AML-193 (cell line): ENCODE data around the gene POU4F1.
"Not testable (repeated sequence)": the region's sequence is repeated elsewhere in the genome, so short reads cannot be mapped to it uniquely, and the experiment has no call there.

Source experiments
- DNase-seq, 2 experiments: peaks; one replicate each; lab custom pipeline; 2025; lab: John Stamatoyannopoulos, UW

POU4F1 gene, protein sequence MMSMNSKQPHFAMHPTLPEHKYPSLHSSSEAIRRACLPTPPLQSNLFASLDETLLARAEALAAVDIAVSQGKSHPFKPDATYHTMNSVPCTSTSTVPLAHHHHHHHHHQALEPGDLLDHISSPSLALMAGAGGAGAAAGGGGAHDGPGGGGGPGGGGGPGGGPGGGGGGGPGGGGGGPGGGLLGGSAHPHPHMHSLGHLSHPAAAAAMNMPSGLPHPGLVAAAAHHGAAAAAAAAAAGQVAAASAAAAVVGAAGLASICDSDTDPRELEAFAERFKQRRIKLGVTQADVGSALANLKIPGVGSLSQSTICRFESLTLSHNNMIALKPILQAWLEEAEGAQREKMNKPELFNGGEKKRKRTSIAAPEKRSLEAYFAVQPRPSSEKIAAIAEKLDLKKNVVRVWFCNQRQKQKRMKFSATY

DNA sequence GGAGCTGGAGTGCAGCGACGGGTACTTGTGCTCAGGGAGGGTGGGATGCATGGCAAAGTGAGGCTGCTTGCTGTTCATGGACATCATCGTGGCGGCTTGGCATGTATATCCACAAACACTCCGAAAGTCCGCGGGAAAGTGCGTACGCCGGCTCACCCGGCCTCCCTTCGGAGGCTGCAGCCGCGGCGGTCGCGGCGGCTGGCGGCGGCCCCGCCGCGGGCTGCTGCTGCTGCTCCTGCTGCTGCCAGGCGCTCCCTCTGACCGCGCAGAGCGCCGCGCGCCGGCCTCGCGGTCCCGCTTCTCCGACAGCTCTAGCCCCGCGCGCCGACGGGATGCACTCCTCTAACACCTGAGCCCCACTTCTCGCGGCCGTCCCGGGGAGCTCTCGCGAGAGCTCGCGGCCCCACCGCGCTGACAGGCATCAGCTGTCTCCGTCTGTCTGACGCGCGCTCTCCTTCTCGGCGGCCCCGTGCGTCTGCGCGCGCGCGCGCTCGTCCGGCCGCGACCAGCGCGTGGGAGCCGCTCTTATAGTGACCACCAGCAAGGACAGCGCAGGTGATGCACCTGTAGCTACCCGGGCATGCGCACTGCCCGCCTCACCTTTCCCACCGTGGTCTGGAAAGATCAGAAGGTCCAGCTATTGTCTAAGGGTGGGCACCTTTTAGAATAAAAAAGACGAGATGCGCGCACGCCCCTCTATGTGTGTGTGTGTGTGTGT lies at the start of gene POU4F1:
Gene POU4F1, minus strand, starts transcription at position 313 of the 718 bp plus-strand sequence. Its CDS starts 226 bp downstream, at position 87.
- DNase-seq: no peak

DNA sequence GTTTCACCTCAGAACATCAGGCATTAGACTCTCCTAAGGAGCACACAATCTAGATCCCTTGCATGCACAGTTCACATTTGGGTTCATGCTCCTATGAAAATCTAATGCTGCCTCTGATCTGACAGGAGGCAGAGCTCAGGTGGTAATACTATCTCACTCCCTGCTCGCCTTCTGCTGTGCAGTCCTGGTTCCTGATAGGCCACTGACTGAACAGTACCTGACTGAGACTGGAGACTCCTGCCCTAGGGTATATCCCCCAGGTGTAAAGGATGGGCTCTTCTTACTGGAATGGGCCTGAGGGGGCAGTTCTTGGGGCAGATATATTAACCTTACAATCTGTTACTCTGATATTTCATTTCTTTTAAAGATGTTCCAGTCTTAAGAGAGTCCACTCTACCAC lies 49.3 kb upstream of the POU4F1 start:
- no peak for DNase-seq

DNA sequence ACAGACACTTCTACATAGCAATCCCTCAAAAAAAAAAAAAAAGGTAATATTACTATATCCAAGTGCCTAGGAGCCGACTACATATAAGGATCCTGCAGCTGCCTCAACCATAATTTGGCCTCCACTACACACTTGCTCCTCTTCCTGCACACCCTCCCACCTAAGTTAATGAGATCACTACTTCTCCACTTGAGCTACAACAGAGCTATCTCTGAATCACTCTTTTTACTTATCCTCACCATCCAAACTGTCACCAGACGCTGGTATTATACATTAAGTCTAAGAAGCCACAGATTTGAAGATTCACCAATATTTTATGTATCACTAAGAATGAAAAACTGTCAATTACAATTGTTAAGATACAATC lies 47.3 kb upstream of the POU4F1 start:
- DNase-seq: no peak

DNA sequence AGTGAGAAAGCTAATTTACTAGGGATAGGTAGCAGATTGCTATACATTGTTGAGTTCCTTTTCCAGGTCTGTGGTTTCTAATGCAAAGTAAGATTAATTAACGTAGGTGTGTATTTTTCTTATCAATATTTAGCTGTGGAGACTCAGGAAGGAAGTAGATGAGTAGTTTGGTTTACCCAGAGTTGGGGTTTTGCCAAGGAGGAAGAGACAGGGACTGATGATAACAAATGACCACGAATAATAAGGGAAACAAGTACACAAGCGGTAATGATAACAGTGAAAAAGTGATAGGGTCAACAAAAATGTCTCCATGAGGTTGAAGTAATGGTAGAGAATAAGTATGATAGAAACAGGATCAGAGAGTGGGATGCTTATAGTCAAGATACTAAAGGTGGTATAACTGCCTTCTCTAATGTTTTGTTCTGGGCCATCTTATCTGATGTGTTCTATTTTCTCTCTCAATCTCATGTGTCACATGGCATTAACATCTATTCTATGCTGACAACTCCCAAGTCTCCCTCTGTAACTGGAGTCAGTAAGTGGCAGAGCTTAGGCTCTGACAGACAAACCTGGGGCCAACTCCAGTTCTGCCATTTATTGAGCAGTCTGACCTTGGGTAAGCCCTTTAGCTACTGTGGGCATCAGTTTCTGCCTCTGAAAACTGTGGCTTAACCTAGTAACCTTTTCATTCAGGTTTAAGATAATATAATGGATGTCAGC lies 46.8 kb upstream of the POU4F1 start:
- DNase-seq: no peak

DNA sequence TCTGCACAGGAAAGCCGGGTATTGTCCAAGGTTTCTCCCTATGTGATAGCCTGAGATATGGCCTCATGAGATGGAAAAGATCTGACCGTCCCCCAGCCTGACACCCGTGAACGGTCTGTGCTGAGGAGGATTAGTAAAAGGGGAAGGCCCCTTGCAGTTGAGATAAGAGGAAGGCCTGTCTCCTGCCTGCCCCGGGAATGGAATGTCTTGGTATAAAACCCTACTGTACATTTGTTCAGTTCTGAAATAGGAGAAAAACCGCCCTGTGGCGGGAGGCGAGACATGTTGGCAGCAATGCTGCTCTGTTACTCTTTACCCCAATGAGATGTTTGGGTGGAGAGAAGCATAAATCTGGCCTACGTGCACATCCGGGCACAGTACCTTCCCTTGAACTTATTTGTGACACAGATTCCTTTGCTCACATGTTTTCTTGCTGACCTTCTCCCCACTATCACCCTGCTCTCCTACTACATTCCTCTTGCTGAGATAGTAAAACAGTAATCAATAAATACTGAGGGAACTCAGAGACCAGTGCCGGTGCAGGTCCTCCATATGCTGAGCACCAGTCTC lies 43.8 kb upstream of the POU4F1 start:
- DNase-seq: not testable (repeated sequence)

DNA sequence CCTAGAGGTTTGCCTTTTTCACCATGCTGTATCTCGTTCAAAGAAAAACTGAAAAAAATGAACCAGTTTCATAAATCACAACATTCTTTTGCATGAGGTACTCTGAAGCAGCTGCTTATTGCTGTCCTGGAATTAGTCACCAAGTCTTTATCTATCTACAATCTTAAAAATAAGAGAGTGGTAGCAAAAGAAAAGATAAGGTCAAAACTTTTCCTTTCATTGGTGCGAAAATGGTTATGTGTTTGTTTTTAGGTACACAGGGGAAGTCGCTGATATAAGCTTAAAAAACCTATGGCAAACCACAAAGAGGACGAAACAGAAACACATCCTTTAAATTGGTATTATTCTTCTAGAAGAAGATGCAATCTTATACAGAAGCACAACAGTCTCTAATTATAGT lies 34.9 kb upstream of the POU4F1 start:
- no peak for DNase-seq

DNA sequence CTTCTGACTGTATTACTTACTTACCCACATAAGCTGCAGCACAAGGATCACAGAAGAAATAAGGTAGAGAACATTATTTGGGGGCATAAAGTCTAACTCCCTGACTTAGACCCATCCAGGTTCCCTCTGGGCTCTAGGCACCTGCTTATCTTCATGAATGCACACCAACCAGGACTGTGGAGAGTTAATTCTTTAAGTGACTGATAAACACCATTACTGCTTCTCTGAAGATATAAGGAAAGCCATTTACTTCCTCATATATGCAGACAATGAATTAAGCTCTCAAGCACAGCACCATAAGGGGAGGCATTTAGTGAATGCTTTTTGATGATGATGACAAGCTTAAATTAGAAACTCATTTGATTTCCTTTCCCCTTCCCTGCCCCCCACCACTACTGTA lies 33.1 kb upstream of the POU4F1 start:
- no peak for DNase-seq

DNA sequence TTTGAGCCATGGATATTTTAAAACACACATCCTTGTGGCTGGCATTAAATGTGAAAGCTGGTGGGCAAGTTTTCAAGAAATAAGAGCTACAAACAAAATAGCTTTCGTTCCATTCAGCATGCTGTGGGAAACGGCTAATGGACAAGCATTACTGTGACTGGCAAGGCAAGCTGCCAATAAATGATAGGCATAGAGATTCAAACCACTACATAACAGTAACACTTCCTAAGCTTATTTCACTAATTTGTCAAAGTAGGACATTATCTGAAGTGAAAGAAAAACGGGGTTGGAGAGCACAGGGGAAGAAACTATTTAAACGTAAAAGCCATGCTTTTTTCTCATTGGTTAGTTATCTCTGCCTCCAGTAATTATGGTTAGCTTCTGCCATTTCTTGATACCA lies 29.6 kb upstream of the POU4F1 start:
- no peak for DNase-seq

DNA sequence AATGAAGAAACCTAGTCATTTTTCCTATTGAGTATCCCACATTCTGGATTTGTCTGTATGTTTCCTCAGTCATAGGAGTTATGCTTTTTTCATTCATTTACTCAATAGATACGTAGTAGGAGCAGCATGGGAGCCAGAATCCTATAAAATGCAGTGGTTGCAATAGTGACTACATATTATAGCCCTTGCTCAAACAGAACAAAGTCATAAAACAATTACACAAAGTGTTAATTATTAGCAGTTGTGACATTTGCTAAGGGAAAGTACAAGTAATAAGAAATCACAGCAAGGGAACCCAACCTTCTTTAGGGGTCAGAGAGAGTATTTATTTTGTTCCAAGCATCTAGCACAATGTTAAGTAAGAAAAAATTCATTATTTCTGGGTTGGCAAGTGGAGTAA lies 27.7 kb upstream of the POU4F1 start:
- no peak for DNase-seq

DNA sequence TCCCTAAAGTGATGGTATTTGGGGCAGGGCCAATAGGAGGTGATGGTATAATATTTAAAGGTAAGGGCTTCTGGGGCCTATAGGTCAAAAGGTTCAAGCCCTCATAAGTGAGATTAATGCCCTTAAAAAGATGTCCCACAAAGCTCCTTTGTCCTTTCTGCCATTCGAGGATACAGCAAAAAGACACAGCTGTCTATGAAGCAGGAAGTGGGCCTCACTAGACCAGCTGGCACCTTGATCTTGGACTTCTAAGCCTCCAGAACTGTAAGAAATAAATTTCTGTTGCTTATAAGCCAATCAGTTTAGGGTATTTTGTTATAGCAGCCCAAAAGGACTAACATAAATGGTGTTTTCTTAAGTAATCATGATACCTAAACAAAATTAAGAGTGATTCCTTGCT lies 27.2 kb upstream of the POU4F1 start:
- no peak for DNase-seq

DNA sequence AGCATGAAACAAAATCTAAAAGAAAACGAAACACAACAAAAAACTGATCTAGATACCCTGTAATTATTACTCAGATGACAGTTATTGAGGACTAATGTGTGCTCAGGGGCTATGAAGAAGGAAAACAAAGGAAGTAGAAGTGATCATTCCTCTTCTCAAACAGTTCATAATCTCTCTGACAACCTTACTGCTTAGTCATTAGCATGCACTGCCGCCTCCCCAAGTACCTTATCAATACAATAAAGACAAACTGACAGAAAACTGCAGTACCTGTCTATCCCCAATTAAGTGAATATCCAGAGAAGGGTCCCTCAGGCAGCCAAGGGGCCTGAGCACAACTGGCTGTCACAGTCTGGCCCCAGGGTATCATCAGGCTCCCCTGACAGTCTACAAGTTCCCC lies 22.0 kb upstream of the POU4F1 start:
- no peak for DNase-seq

DNA sequence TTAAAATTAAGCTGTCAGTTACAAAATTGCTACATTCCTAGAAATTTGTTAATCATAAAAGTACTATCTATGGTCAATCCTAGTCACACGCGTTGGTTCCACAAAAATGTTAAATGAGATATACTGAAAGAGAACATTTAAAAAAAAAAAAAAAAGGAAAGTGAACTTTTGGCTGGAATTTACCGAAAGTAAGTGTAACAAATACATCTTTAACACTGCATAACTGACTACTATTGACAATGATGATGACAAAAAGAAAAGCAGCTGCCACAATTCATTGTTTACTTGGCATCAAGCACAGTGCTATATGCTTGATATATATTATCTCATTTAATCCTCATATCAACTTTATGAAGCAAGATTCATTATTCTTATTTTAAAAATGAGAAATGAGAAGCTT lies 19.8 kb upstream of the POU4F1 start:
- DNase-seq: no peak

DNA sequence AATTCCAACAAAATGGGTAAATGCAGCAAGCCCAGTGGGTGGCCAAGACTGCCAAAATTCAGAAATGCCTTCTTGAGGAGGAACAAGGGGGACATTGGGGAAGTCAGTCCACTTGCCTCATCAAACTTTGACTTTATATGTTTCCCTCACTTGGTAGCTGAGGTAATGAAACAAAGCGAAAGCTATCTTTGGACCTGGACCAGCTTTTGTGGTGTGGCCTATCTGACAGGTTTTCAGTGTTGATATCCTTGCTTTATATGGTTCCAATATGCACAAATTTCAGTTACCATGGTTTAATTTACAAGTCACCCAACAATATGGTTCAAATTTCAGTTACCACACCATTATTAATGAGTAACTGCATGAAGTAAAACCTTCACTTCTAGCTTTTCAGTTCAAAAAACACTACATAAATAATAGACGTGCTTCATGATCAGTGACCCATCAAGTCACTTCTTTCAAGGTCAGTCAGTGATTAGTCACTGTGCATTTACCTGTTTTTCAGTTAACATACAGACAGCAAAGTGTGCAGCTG lies 17.7 kb upstream of the POU4F1 start:
- no peak for DNase-seq

DNA sequence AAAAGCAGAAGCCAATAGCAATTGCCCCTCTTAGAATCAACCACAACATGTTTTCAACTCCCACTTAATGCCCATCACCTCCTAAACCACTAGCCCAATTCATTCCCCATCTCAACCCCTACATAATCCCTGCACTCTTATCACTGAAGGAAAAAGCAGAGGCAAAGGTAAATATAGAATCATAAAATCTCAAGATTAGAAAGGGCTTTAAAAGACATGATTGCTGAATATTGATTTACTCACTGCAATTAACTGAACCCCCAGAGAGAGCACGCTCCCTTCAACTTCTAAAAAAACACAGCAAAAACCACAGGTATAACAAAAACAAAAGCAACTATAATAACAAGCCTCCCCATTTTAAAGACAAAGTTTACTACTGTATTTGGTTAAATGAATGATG lies 15.1 kb upstream of the POU4F1 start:
- DNase-seq: no peak

DNA sequence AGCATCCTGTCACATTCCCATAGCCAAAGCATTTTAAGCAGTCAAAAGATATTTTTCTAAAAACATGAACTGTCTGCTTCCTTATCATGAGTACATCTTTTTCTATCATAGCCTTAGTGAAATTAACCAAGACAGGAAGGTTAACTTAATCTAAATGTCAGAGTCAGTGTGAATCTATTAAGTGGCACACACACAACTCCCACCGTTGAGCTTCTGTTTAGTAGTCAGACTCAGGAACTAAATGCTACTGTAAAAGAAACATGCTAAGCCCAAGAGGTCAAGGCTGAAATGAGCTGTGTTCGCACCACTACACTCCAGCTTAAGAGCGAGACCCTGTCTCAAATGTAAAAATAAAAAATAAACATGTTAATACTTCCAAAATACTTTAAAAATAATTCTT lies 7.7 kb upstream of the POU4F1 start:
- no peak for DNase-seq

DNA sequence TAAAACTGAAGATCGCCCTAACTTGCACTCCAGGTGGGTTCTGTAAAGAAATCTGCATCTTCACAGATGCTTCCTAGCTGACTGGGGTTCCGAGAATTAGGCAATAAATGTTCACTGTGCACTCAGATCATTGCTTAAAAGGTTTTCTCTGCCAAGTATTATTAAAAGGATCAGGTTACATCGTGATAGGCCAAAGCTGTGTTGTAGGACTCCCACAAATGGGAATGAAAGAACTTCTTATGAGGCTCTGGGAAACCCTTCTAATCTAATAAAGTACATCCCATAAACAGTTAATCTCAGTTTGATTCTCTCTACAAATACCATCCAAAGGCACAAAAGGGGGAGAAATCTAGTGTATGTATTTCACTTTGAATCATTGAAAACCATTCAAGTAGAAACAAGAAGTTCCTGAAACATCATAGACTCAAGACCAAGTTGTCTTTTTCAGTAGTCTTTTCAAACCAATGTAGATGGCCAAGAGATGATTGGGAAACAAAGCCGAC lies 7.1 kb upstream of the POU4F1 start:
- no peak for DNase-seq

DNA sequence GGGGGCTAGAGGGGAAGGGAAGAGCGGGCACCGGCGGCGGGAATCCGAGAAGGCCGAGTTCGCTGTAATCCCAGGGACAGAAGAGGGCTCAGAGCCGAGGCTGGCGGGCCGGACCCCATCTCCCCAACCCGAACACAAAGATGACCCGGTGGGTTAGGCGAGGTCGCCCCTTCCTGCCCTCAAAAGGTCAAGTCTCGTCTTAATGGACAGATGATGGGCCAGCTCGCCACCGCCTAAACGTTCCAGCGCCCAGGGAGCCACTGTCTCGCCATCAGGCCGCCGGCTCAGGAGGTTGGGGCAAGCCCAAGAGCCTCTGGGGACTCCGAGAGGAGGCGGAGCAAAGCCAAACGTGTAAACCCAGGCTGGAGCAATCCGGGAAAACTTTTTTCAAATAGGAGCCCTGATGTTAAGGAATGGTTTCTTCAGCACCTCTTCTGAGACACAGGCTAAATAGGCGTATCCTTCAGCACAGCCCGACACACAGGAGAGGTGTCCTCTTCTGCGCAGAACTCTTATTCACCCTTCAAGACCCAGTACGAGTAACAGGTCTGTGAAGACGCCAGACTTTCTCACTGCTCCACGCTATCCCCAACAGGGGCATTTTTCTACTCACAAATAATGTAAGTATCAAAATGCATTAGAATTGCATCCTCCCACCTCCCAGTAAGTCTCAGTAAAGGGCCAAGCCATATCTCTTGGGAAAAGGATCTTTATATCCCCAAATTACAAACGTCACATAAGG lies 6.3 kb upstream of the POU4F1 start:
- DNase-seq: no peak

DNA sequence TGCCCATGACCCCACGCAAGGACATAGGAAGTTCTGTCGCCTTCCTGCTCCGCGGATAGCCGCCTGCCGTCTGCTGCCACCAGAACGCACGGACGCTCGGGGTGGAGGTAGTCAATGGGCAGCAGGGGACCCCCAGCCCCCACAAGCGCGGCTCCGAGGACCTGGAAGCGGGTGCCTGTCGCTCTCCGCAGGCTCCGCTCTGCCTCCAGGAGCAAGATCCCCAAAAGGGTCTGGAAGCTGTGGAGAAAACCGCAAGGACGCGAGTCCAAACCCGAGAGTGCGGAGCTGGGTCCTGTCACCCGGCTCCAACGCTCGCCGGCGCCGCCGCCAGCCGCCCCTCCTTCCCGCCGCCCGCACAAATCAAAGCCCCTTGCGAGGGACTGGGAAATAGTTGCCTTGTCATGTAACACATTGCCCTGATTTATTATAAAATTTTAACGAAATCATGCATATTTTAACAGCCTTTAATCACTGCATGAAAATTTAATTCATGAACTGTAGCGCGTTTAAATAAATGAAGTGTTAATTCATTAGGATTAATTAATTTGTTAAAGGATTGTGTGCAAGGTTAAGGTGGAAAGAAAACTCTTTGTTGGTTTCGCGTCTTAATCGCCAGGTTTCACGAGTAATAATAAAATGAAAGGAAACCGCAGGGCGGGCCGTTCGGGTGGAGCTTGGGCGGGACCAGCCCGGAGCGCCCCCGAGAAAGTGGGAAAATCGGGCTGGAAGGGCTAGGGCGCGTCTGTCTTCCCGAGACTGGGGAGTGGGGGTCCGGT lies 5.5 kb upstream of the POU4F1 start:
- no peak for DNase-seq

DNA sequence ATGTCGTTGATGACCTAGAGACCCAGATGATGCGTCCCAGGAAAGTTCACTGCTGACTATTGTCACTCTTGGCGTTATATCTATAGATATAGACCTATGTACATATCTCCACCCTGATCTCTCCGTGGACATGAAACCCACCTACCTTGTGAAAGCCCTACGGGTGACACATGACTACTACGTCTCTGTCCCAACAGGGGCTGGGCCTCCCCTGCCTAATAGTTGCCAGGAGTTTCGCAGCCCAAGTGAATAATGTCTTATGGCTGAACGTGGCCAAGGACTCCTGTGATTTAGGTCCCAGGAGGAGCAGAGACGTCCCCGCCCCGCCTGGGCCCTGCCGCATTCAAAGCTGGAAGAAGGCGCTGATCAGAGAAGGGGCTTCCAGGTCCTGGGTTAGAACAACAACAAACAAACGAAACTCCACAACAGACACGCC lies 4.9 kb upstream of the POU4F1 start:
- DNase-seq: no peak

DNA sequence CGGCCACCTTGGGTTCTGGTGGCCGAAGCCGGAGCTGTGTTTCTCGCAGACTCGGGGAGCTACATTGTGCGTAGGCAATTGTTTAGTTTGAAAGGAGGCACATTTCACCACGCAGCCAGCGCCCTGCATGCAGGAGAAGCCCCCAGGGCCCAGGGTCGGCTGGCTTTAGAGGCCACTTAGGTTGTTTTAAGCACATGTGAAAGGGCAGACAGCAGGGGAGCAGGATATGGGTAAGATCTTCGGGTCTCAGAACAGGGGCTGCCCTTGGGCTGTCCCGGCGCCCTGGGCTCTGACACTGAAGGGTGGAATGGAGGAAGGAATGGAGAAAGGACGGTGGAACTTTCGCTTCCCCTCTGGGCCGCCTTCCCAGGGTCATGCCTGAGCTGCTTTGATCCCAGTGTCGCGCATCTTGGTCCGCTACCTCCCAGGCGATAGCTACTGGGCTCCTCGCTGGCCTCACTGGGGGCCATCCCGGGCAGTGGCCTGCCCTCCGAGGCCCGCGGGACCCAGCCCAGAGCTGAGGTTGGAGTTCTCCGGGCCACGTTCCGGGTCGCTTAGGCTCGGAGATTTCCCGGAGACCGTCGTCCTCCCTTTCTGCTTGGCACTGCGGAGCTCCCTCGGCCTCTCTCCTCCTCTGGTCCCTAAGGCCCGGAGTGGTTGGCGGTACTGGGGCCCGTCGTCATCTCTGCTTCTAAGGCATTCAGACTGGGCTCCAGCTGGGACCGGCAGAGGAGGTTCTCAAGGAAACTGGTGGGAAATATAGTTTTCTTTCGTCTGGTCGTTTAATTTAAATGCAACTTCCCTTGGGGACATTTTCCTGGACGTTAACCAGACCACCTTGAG lies 4.3 kb upstream of the POU4F1 start:
- no peak for DNase-seq
